HEK293T (cell line): ENCODE data around the gene HNRNPUL2.
"Not testable (repeated sequence)": the region's sequence is repeated elsewhere in the genome, so short reads cannot be mapped to it uniquely, and the experiment has no call there.

Source experiments
- CTCF ChIA-PET: fragments of 350-600 bp; formaldehyde crosslinking; extraction: SDS; loops from one replicate; lab custom pipeline; 2021; ENCODE audit warnings: antibody characterized with exemption, inconsistent platforms; lab: Yijun Ruan, JAX
- POLR2A ChIA-PET: fragments of 350-600 bp; formaldehyde crosslinking; extraction: SDS; loops from one replicate; lab custom pipeline; 2020; ENCODE audit warnings: antibody characterized with exemption, inconsistent platforms; lab: Yijun Ruan, JAX
- DNase-seq: peaks from one replicate; pipeline ENCODE4 v3.0.0; 2012; ENCODE audit warnings: mixed read lengths; ENCODE audit errors: extremely low spot score
- ARNT ChIP-seq: fragments of 450-650 bp; IDR thresholded peaks from 2 replicates; pipeline ENCODE4 v1.6.1; 2017; ENCODE audit warnings: mild to moderate bottlenecking
- BHLHE40 ChIP-seq: fragments of 450-650 bp; IDR thresholded peaks from 2 replicates; pipeline ENCODE4 v1.6.1; 2016; ENCODE audit warnings: mild to moderate bottlenecking, moderate library complexity, borderline replicate concordance
- CTBP1 ChIP-seq: fragments of 450-650 bp; IDR thresholded peaks from 2 replicates; pipeline ENCODE4 v1.6.1; 2016; ENCODE audit warnings: borderline replicate concordance
- ELF4 ChIP-seq: fragments of 450-650 bp; IDR thresholded peaks from 2 replicates; pipeline ENCODE4 v1.6.1; 2017; ENCODE audit warnings: antibody characterized with exemption
- FOXA1 ChIP-seq: fragments of 450-650 bp; IDR thresholded peaks from 2 replicates; pipeline ENCODE4 v1.6.1; 2016; ENCODE audit warnings: mild to moderate bottlenecking
- FOXK2 ChIP-seq: fragments of 450-650 bp; IDR thresholded peaks from 2 replicates; pipeline ENCODE4 v1.6.1; 2016; ENCODE audit warnings: mild to moderate bottlenecking
- FOXM1 ChIP-seq: fragments of 450-650 bp; IDR thresholded peaks from 2 replicates; pipeline ENCODE4 v1.6.1; 2017; ENCODE audit warnings: mild to moderate bottlenecking, borderline replicate concordance
- HDGF ChIP-seq: fragments of 450-650 bp; IDR thresholded peaks from 2 replicates; pipeline ENCODE4 v1.6.1; 2017; ENCODE audit warnings: antibody characterized with exemption, borderline replicate concordance
- L3MBTL2 ChIP-seq: fragments of 450-650 bp; conservative IDR thresholded peaks from 2 replicates; pipeline ENCODE4 v1.6.1; 2016; ENCODE audit warnings: mild to moderate bottlenecking
- LEF1 ChIP-seq: fragments of 450-650 bp; IDR thresholded peaks from 2 replicates; pipeline ENCODE4 v1.6.1; 2017; ENCODE audit warnings: mild to moderate bottlenecking, borderline replicate concordance
- NFRKB ChIP-seq: fragments of 450-650 bp; IDR thresholded peaks from 2 replicates; pipeline ENCODE4 v1.6.1; 2016; ENCODE audit warnings: mild to moderate bottlenecking, moderate library complexity
- SP1 ChIP-seq: fragments of 450-650 bp; IDR thresholded peaks from 2 replicates; pipeline ENCODE4 v1.6.1; 2017
- SUZ12 ChIP-seq: fragments of 450-650 bp; IDR thresholded peaks from 2 replicates; pipeline ENCODE4 v1.6.1; 2016; ENCODE audit warnings: mild to moderate bottlenecking
- TARDBP ChIP-seq: fragments of 450-650 bp; IDR thresholded peaks from 2 replicates; pipeline ENCODE4 v1.6.1; 2016
- ZNF384 ChIP-seq: fragments of 450-650 bp; IDR thresholded peaks from 2 replicates; pipeline ENCODE4 v1.6.1; 2016
- TF ChIP-seq, protein P1 (sequence below): fragments of 450-650 bp; IDR thresholded peaks from 2 replicates; pipeline ENCODE4 v1.6.1; 2016

The HNRNPUL2 gene

DNA sequence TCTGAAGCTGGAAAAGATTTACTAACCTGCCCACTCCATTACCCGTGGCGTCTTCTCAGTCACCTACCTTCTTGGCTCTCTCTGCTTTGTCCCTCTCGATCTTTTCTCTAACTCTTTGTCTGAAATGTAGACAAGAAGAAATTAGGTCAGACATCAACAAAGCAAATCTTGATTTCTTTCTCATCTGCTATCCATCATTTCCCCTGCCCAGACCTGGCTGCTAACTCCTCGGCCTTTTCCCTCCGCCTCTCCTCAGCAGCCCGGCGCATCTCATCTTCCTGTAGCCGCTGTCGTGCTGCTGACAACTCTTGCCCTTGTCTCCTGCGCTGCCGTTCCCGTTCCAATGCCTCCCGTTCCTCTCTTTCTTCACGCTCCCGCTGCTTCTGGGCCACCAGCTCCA lies 49.5 kb downstream of the HNRNPUL2 start:
- ChIA-PET POLR2A (interaction anchor here (1.2 to 6.0 kb wide), 5 partner anchors 13 to 164 kb away, joined by 4 to 34 read pairs (median 5); partner anchors contain the start of genes C11orf98, CSKMT, HNRNPUL2 and TUT1), CTCF (no interaction called here)
- no peak for TF ChIP-seq LEF1
- no peak for TF ChIP-seq SP1
- no peak for TF ChIP-seq HDGF
- no peak for TF ChIP-seq FOXK2
- no peak for TF ChIP-seq ARNT
- no peak for TF ChIP-seq SUZ12
- no peak for TF ChIP-seq FOXM1
- TF ChIP-seq ELF4 = no peak
- no peak for TF ChIP-seq FOXA1
- TF ChIP-seq, protein P1, sequence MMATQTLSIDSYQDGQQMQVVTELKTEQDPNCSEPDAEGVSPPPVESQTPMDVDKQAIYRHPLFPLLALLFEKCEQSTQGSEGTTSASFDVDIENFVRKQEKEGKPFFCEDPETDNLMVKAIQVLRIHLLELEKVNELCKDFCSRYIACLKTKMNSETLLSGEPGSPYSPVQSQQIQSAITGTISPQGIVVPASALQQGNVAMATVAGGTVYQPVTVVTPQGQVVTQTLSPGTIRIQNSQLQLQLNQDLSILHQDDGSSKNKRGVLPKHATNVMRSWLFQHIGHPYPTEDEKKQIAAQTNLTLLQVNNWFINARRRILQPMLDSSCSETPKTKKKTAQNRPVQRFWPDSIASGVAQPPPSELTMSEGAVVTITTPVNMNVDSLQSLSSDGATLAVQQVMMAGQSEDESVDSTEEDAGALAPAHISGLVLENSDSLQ = no peak
- no peak for TF ChIP-seq L3MBTL2
- TF ChIP-seq CTBP1 = no peak
- no peak for TF ChIP-seq NFRKB
- TF ChIP-seq TARDBP = no peak
- no peak for TF ChIP-seq BHLHE40
- TF ChIP-seq ZNF384 = no peak
- DNase-seq = no peak

DNA sequence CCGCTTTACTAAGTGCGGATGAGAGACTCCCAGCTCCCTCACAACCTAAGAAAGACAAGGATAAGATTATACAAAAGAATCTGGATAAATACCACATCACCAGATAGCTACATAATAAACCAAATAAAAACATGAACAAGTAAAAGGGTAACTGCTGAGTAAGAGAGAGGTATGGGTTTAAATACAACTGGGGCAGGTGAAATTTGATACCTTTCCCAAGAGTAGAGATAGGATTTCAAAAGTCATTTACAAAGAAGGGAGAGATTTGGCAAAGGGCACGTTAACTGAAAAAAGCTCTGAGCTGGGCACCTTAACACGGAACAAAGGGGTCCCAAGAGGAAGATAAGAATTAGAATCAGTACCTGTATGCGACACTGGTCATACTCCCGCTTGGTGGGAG lies 50.1 kb downstream of the HNRNPUL2 start:
- TF ChIP-seq FOXA1 = no peak
- TF ChIP-seq SP1 = no peak
- no peak for TF ChIP-seq NFRKB
- TF ChIP-seq BHLHE40 = no peak
- TF ChIP-seq SUZ12 = no peak
- ChIA-PET CTCF (interaction anchor here (0.8 kb wide), 1 partner anchor 163 kb away, joined by 3 read pairs; no protein-coding TSS in a partner anchor), POLR2A (interaction anchor here (0.6 to 6.0 kb wide), 9 partner anchors 12 to 1387 kb away, joined by 3 to 34 read pairs (median 4); partner anchors contain the start of genes C11orf98, CSKMT, HNRNPUL2 and INTS5)
- no peak for DNase-seq

DNA sequence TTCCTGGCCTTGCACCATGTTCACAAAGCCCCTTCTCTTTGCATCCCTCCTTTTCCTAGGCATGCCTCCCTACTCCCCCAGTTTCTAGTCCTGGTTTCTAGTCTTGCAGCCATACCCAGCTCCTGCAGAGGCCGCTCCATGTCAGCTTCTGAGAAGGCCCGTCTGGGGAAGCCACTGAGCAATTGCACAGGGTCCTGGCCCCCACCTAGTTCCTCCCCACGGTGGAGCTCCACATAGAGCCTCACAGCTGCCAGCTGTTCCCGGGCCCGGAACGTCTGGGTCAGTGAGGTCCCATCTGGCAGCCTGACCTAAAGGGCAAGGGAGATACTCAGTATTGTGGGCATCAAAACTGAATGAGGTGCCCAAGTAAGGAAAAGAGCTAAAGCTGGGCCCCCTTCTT lies 50.6 kb downstream of the HNRNPUL2 start:
- ChIA-PET CTCF (interaction anchor here (0.7 to 0.8 kb wide), 2 partner anchors 111 to 164 kb away, joined by 3 read pairs; partner anchors contain the start of gene TMEM179B), POLR2A (interaction anchor here (0.6 to 6.0 kb wide), 8 partner anchors 12 to 1387 kb away, joined by 3 to 34 read pairs (median 4); partner anchors contain the start of genes C11orf98, CSKMT, HNRNPUL2 and INTS5)
- TF ChIP-seq NFRKB (no peak), CTBP1 (no peak), ZNF384 (no peak), FOXM1 (no peak), FOXK2 (no peak), LEF1 (no peak), L3MBTL2 (no peak), ELF4 (no peak), HDGF (no peak), ARNT (no peak), SUZ12 (no peak), BHLHE40 (no peak), TARDBP (no peak), FOXA1 (no peak), SP1 (no peak)
- TF ChIP-seq, protein P1 = no peak
- DNase-seq = no peak

DNA sequence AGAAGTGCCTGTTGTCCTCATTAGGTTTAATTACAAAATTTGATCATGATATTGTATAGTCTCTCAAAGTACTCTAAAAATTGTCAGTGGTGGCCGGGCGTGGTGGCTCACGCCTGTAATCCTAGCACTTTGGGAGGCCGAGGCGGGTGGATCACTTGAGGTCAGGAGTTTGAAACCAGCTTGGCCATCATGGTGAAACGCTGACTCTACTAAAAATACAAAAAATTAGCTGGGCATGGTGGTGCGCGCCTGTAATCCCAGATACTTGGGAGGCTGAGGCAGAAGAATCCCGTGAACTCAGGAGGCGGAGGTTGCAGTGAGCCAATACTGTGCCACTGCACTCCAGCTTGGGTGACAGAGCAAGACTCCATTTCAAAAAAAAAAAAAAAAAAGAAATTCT lies 51.8 kb downstream of the HNRNPUL2 start:
- ChIA-PET POLR2A (interaction anchor here (6.0 kb wide), 1 partner anchor 10 kb away, joined by 34 read pairs; the partner anchor contains the start of genes C11orf98 and CSKMT), CTCF (interaction anchor here (0.9 kb wide), 1 partner anchor 84 kb away, joined by 3 read pairs; the partner anchor contains the start of gene TUT1)
- not testable (repeated sequence) for DNase-seq

DNA sequence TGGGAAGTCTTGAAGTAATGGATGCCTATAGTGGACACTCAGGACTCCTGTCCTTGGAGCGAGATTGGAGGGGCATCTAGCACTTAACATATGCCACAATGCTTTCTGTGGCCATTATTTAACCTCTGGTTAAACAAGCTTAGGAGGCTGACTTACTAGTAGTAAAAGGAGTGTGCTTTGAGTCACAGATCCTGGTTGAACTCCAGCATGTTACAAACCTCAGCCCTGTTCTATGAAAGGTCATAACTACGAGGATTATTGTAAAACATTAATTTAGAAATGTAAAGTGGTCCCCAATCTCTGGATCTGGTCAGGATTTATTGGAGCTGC lies 54.1 kb downstream of the HNRNPUL2 start:
- no peak for DNase-seq
- TF ChIP-seq ZNF384 (0 out of 2 replicates have a peak, but pooled peaks have one; percentile 4), L3MBTL2 (no peak), NFRKB (no peak), TARDBP (no peak)
- ChIA-PET CTCF (interaction anchor here (0.6 kb wide), 1 partner anchor 62 kb away, joined by 7 read pairs; no protein-coding TSS in a partner anchor), POLR2A (interaction anchor here (1.8 to 7.2 kb wide), 7 partner anchors 8 to 168 kb away, joined by 7 to 61 read pairs (median 23); partner anchors contain the start of genes C11orf98, CSKMT, GANAB and INTS5)

DNA sequence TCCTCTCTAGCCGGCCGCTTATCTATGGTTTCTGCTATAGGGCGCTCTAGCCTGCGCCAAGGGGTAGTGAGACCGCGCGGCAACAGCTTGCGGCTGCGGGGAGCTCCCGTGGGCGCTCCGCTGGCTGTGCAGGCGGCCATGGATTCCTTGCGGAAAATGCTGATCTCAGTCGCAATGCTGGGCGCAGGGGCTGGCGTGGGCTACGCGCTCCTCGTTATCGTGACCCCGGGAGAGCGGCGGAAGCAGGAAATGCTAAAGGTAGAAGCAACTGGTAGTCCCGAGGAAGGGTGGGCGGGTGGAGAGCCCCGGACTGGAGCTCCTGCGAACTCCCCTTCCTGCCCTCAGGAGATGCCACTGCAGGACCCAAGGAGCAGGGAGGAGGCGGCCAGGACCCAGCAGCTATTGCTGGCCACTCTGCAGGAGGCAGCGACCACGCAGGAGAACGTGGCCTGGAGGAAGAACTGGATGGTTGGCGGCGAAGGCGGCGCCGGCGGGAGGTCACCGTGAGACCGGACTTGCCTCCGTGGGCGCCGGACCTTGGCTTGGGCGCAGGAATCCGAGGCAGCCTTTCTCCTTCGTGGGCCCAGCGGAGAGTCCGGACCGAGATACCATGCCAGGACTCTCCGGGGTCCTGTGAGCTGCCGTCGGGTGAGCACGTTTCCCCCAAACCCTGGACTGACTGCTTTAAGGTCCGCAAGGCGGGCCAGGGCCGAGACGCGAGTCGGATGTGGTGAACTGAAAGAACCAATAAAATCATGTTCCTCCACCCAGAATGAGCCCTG lies 55.5 kb downstream of the HNRNPUL2 start, which contains the start of the genes LBHD1 and UQCC3:
LBHD1 (minus strand) TSS at position 660 of the 782 bp plus-strand sequence. CDS start 2,236 bp downstream, outside the sequence.
UQCC3 (plus strand) TSS at position 66 of the 782 bp plus-strand sequence; CDS start at position 139, 73 bp downstream.
- ChIA-PET CTCF (interaction anchor here (0.5 to 2.1 kb wide), 4 partner anchors 9 to 211 kb away, joined by 3 to 13 read pairs (median 4); no protein-coding TSS in a partner anchor), POLR2A (interaction anchor here (0.7 to 7.2 kb wide), 44 partner anchors 9 to 276 kb away, joined by 3 to 61 read pairs (median 5); partner anchors contain the start of genes B3GAT3, BSCL2, EEF1G and GANAB)
- TF ChIP-seq ARNT (no peak), L3MBTL2 (peak; percentile 26; the same call in 1 of the 2 replicates), FOXA1 (no peak), ELF4 (peak; percentile 56), FOXM1 (no peak), CTBP1 (0 out of 2 replicates have a peak, but pooled peaks have one; percentile 6)
- DNase-seq = peak; percentile 62
